HEK293 (cell line): ENCODE results near the gene KLHL28.

ENCODE experiments used
- EGR2 ChIP-seq: fragments of 450-650 bp; formaldehyde crosslinking; IDR thresholded peaks from 2 replicates; pipeline ENCODE4 v1.5.1; 2016; ENCODE audit warnings: low read depth, missing biosample characterization, missing genetic modification characterization
- FEZF1 ChIP-seq: fragments of 450-650 bp; formaldehyde crosslinking; IDR thresholded peaks from 2 replicates; pipeline ENCODE4 v1.5.1; 2016; ENCODE audit warnings: missing biosample characterization, missing genetic modification characterization
- GFI1B ChIP-seq: fragments of 450-650 bp; formaldehyde crosslinking; IDR thresholded peaks from 2 replicates; pipeline ENCODE4 v1.5.1; 2016; ENCODE audit warnings: missing biosample characterization, missing genetic modification characterization
- GLI2 ChIP-seq: fragments of 450-650 bp; formaldehyde crosslinking; IDR thresholded peaks from 2 replicates; pipeline ENCODE4; 2017; ENCODE audit warnings: missing biosample characterization, missing genetic modification characterization, low read depth, borderline replicate concordance
- GLIS2 ChIP-seq: fragments of 450-650 bp; formaldehyde crosslinking; IDR thresholded peaks from 2 replicates; pipeline ENCODE4 v1.5.1; 2016; ENCODE audit warnings: missing biosample characterization, missing genetic modification characterization
- ZBTB20 ChIP-seq: fragments of 450-650 bp; formaldehyde crosslinking; IDR thresholded peaks from 2 replicates; pipeline ENCODE4 v1.5.1; 2016; ENCODE audit warnings: missing biosample characterization, missing genetic modification characterization
- ZFP3 ChIP-seq: fragments of 450-650 bp; formaldehyde crosslinking; IDR thresholded peaks from 2 replicates; pipeline ENCODE4 v1.5.1; 2016; ENCODE audit warnings: low read depth, missing biosample characterization, missing genetic modification characterization
- ZNF112 ChIP-seq: fragments of 450-650 bp; formaldehyde crosslinking; IDR thresholded peaks from 2 replicates; pipeline ENCODE4 v1.5.0; 2017; ENCODE audit warnings: missing biosample characterization, missing genetic modification characterization
- ZNF155 ChIP-seq: fragments of 450-650 bp; formaldehyde crosslinking; IDR thresholded peaks from 2 replicates; pipeline ENCODE4 v1.5.1; 2016; ENCODE audit warnings: missing biosample characterization, missing genetic modification characterization
- ZNF221 ChIP-seq: fragments of 450-650 bp; formaldehyde crosslinking; IDR thresholded peaks from 2 replicates; pipeline ENCODE4 v1.5.1; 2017; ENCODE audit warnings: missing biosample characterization, missing genetic modification characterization, borderline replicate concordance
- ZNF302 ChIP-seq: fragments of 450-650 bp; formaldehyde crosslinking; IDR thresholded peaks from 2 replicates; pipeline ENCODE4 v1.5.1; 2016; ENCODE audit warnings: missing biosample characterization, missing genetic modification characterization, low read depth
- ZNF324 ChIP-seq: fragments of 450-650 bp; formaldehyde crosslinking; IDR thresholded peaks from 2 replicates; pipeline ENCODE4 v1.5.1; 2016; ENCODE audit warnings: missing biosample characterization, missing genetic modification characterization
- ZNF354C ChIP-seq: fragments of 450-650 bp; formaldehyde crosslinking; IDR thresholded peaks from 2 replicates; pipeline ENCODE4 v1.5.1; 2016; ENCODE audit warnings: missing biosample characterization, missing genetic modification characterization, low read depth, borderline replicate concordance
- ZNF48 ChIP-seq: fragments of 450-650 bp; formaldehyde crosslinking; IDR thresholded peaks from 2 replicates; pipeline ENCODE4 v1.5.1; 2016; ENCODE audit warnings: missing biosample characterization, missing genetic modification characterization
- ZNF558 ChIP-seq: fragments of 450-650 bp; formaldehyde crosslinking; IDR thresholded peaks from 2 replicates; pipeline ENCODE4 v1.5.1; 2016; ENCODE audit warnings: missing biosample characterization, missing genetic modification characterization
- ZNF629 ChIP-seq: fragments of 450-650 bp; formaldehyde crosslinking; IDR thresholded peaks from 2 replicates; pipeline ENCODE4 v1.5.1; 2017; ENCODE audit warnings: missing biosample characterization, missing genetic modification characterization
- ZNF677 ChIP-seq: fragments of 450-650 bp; IDR thresholded peaks from 2 replicates; pipeline ENCODE4 v1.5.0; 2018; ENCODE audit warnings: missing biosample characterization, mild to moderate bottlenecking, missing genetic modification characterization, moderate library complexity
- ZNF768 ChIP-seq: fragments of 450-650 bp; formaldehyde crosslinking; IDR thresholded peaks from 2 replicates; pipeline ENCODE4 v1.5.1; 2018; ENCODE audit warnings: missing biosample characterization, mild to moderate bottlenecking, missing genetic modification characterization
- TF ChIP-seq, protein P1 (sequence below): fragments of 450-650 bp; formaldehyde crosslinking; IDR thresholded peaks from 2 replicates; pipeline ENCODE4 v1.5.1; 2016; ENCODE audit warnings: missing biosample characterization, missing genetic modification characterization, low read depth
- TF ChIP-seq, protein P2 (sequence below): fragments of 450-650 bp; formaldehyde crosslinking; IDR thresholded peaks from 2 replicates; pipeline ENCODE4 v1.5.1; 2016; ENCODE audit warnings: missing biosample characterization, missing genetic modification characterization
- TF ChIP-seq, protein P3 (sequence below): fragments of 450-650 bp; formaldehyde crosslinking; IDR thresholded peaks from 2 replicates; pipeline ENCODE4 v1.5.1; 2016; ENCODE audit warnings: missing biosample characterization, missing genetic modification characterization
- TF ChIP-seq, protein P4 (sequence below): IDR thresholded peaks from 2 replicates; pipeline ENCODE4 v1.6.1; 2011; ENCODE audit warnings: mild to moderate bottlenecking, low read depth, low read length, borderline replicate concordance
- TF ChIP-seq, protein P5 (sequence below): fragments of 450-650 bp; formaldehyde crosslinking; IDR thresholded peaks from 2 replicates; pipeline ENCODE4 v1.5.1; 2016; ENCODE audit warnings: missing biosample characterization, missing genetic modification characterization
- TF ChIP-seq, protein P6 (sequence below): fragments of 450-650 bp; formaldehyde crosslinking; IDR thresholded peaks from 2 replicates; pipeline ENCODE4 v1.5.1; 2016; ENCODE audit warnings: missing biosample characterization, missing genetic modification characterization
- TF ChIP-seq, protein P7 (sequence below): fragments of 450-650 bp; formaldehyde crosslinking; IDR thresholded peaks from 2 replicates; pipeline ENCODE4 v1.5.1; 2017; ENCODE audit warnings: missing biosample characterization, missing genetic modification characterization

The KLHL28 gene

DNA sequence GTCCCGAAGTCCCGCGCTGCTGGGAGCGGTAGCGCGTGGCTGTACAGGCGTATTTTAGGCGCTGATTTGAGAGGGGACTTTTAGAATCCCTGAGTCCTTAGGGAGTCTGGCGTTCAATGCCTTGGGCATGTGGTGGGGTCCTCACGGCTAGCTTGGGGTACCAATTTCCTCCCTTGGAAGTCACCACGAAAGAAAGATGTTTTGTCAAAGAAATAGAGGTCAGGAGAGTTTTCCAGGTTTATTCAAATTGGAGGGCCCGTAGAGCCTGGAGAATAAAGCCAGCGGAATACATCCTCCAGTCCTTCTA, 63.9 kb downstream of the KLHL28 start (continued):
- TF ChIP-seq ZFP3 (tag by site-specific recombination), result no peak
- no peak for TF ChIP-seq ZNF112 (tag by site-specific recombination)
- TF ChIP-seq, protein P1, sequence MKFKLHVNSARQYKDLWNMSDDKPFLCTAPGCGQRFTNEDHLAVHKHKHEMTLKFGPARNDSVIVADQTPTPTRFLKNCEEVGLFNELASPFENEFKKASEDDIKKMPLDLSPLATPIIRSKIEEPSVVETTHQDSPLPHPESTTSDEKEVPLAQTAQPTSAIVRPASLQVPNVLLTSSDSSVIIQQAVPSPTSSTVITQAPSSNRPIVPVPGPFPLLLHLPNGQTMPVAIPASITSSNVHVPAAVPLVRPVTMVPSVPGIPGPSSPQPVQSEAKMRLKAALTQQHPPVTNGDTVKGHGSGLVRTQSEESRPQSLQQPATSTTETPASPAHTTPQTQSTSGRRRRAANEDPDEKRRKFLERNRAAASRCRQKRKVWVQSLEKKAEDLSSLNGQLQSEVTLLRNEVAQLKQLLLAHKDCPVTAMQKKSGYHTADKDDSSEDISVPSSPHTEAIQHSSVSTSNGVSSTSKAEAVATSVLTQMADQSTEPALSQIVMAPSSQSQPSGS, result no peak
- TF ChIP-seq ZNF558, result no peak
- TF ChIP-seq GFI1B (tag by site-specific recombination), result no peak
- no peak for TF ChIP-seq GLI2 (tag by site-specific recombination)
- no peak for TF ChIP-seq ZNF221 (tag by site-specific recombination)
- TF ChIP-seq, protein P2, sequence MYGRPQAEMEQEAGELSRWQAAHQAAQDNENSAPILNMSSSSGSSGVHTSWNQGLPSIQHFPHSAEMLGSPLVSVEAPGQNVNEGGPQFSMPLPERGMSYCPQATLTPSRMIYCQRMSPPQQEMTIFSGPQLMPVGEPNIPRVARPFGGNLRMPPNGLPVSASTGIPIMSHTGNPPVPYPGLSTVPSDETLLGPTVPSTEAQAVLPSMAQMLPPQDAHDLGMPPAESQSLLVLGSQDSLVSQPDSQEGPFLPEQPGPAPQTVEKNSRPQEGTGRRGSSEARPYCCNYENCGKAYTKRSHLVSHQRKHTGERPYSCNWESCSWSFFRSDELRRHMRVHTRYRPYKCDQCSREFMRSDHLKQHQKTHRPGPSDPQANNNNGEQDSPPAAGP (tag by site-specific recombination), result no peak
- TF ChIP-seq, protein P3, sequence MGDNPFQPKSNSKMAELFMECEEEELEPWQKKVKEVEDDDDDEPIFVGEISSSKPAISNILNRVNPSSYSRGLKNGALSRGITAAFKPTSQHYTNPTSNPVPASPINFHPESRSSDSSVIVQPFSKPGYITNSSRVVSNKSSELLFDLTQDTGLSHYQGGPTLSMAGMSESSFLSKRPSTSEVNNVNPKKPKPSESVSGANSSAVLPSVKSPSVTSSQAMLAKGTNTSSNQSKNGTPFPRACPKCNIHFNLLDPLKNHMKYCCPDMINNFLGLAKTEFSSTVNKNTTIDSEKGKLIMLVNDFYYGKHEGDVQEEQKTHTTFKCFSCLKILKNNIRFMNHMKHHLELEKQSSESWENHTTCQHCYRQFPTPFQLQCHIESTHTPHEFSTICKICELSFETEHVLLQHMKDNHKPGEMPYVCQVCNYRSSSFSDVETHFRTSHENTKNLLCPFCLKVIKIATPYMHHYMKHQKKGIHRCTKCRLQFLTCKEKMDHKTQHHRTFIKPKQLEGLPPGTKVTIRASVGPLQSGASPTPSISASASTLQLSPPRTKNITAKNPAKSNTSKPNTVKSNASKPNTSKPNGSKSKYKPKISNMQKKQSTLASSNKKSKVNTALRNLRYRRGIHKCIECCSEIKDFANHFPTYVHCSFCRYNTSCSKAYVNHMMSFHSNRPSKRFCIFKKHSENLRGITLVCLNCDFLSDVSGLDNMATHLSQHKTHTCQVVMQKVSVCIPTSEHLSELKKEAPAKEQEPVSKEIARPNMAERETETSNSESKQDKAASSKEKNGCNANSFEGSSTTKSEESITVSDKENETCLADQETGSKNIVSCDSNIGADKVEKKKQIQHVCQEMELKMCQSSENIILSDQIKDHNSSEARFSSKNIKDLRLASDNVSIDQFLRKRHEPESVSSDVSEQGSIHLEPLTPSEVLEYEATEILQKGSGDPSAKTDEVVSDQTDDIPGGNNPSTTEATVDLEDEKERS, result no peak
- TF ChIP-seq, protein P4, sequence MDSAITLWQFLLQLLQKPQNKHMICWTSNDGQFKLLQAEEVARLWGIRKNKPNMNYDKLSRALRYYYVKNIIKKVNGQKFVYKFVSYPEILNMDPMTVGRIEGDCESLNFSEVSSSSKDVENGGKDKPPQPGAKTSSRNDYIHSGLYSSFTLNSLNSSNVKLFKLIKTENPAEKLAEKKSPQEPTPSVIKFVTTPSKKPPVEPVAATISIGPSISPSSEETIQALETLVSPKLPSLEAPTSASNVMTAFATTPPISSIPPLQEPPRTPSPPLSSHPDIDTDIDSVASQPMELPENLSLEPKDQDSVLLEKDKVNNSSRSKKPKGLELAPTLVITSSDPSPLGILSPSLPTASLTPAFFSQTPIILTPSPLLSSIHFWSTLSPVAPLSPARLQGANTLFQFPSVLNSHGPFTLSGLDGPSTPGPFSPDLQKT, result no peak
- TF ChIP-seq GLIS2 (tag by site-specific recombination), result peak; percentile 76
- TF ChIP-seq, protein P5, sequence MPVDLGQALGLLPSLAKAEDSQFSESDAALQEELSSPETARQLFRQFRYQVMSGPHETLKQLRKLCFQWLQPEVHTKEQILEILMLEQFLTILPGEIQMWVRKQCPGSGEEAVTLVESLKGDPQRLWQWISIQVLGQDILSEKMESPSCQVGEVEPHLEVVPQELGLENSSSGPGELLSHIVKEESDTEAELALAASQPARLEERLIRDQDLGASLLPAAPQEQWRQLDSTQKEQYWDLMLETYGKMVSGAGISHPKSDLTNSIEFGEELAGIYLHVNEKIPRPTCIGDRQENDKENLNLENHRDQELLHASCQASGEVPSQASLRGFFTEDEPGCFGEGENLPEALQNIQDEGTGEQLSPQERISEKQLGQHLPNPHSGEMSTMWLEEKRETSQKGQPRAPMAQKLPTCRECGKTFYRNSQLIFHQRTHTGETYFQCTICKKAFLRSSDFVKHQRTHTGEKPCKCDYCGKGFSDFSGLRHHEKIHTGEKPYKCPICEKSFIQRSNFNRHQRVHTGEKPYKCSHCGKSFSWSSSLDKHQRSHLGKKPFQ (tag by site-specific recombination), result no peak
- TF ChIP-seq ZNF302, result no peak
- TF ChIP-seq ZNF677, result no peak
- no peak for TF ChIP-seq ZNF155
- TF ChIP-seq ZNF629 (tag by site-specific recombination), result no peak
- TF ChIP-seq ZNF354C (tag by site-specific recombination), result no peak
- no peak for TF ChIP-seq EGR2 (tag by site-specific recombination)
- no peak for TF ChIP-seq FEZF1 (tag by site-specific recombination)
- TF ChIP-seq ZNF768 (tag by site-specific recombination), result no peak
- TF ChIP-seq ZBTB20 (tag by site-specific recombination), result no peak
- TF ChIP-seq ZNF48, result no peak
- TF ChIP-seq ZNF324 (tag by site-specific recombination), result no peak
- TF ChIP-seq, protein P6, sequence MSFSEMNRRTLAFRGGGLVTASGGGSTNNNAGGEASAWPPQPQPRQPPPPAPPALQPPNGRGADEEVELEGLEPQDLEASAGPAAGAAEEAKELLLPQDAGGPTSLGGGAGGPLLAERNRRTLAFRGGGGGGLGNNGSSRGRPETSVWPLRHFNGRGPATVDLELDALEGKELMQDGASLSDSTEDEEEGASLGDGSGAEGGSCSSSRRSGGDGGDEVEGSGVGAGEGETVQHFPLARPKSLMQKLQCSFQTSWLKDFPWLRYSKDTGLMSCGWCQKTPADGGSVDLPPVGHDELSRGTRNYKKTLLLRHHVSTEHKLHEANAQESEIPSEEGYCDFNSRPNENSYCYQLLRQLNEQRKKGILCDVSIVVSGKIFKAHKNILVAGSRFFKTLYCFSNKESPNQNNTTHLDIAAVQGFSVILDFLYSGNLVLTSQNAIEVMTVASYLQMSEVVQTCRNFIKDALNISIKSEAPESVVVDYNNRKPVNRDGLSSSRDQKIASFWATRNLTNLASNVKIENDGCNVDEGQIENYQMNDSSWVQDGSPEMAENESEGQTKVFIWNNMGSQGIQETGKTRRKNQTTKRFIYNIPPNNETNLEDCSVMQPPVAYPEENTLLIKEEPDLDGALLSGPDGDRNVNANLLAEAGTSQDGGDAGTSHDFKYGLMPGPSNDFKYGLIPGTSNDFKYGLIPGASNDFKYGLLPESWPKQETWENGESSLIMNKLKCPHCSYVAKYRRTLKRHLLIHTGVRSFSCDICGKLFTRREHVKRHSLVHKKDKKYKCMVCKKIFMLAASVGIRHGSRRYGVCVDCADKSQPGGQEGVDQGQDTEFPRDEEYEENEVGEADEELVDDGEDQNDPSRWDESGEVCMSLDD (tag by site-specific recombination), result no peak
- TF ChIP-seq, protein P7, sequence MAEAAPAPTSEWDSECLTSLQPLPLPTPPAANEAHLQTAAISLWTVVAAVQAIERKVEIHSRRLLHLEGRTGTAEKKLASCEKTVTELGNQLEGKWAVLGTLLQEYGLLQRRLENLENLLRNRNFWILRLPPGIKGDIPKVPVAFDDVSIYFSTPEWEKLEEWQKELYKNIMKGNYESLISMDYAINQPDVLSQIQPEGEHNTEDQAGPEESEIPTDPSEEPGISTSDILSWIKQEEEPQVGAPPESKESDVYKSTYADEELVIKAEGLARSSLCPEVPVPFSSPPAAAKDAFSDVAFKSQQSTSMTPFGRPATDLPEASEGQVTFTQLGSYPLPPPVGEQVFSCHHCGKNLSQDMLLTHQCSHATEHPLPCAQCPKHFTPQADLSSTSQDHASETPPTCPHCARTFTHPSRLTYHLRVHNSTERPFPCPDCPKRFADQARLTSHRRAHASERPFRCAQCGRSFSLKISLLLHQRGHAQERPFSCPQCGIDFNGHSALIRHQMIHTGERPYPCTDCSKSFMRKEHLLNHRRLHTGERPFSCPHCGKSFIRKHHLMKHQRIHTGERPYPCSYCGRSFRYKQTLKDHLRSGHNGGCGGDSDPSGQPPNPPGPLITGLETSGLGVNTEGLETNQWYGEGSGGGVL (tag by site-specific recombination), result no peak
- TF ChIP-seq, all 188 proteins: peak for 6
